Esophagus muscularis mucosa (tissue), 3 donors: Measurements from ENCODE around the gene TRIM14.

ENCODE experiments used
- EP300 ChIP-seq: sonication (generic); formaldehyde crosslinking; IDR thresholded peaks from one replicate; pipeline ENCODE4 v1.6.1; 2017; ENCODE audit warnings: antibody characterized with exemption
- TF ChIP-seq, protein P1 (sequence below), 3 experiments: fragments of 200-600 bp in 2 of 3; fragments of 450-650 bp in 1 of 3; sonication (generic) in 2 of 3; IDR thresholded peaks; one replicate each; pipeline ENCODE4 v1.5.1; 2017 to 2019; ENCODE audit warnings: antibody characterized with exemption in 3 of 3, mild to moderate bottlenecking in 2 of 3, moderate library complexity in 1 of 3

DNA sequence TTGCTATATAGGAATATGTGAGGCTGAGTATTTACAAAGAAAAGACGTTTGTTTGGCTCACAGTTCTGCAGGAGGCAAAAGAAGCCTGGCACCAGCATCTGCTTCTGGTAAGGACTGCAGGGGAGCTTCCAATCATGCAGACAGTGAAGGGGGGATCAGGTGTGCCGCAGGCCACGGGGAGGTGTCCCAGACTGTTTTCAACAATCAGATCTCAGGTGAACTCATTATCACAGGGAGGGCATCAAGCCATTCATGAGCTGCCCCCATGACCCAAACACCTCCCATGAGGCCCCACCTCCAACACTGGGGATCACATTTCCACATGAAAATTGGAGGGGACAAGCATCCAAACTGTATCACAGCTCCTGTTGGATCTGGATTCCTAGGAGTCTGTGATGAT lies 30.4 kb upstream of the TRIM14 start:
- TF ChIP-seq, protein P1, sequence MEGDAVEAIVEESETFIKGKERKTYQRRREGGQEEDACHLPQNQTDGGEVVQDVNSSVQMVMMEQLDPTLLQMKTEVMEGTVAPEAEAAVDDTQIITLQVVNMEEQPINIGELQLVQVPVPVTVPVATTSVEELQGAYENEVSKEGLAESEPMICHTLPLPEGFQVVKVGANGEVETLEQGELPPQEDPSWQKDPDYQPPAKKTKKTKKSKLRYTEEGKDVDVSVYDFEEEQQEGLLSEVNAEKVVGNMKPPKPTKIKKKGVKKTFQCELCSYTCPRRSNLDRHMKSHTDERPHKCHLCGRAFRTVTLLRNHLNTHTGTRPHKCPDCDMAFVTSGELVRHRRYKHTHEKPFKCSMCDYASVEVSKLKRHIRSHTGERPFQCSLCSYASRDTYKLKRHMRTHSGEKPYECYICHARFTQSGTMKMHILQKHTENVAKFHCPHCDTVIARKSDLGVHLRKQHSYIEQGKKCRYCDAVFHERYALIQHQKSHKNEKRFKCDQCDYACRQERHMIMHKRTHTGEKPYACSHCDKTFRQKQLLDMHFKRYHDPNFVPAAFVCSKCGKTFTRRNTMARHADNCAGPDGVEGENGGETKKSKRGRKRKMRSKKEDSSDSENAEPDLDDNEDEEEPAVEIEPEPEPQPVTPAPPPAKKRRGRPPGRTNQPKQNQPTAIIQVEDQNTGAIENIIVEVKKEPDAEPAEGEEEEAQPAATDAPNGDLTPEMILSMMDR (IDR thresholded peaks at IDR 0.05) = no peak
- no peak for TF ChIP-seq EP300
